ENCODE results near the gene HOXB2.

The HOXB2 gene

DNA sequence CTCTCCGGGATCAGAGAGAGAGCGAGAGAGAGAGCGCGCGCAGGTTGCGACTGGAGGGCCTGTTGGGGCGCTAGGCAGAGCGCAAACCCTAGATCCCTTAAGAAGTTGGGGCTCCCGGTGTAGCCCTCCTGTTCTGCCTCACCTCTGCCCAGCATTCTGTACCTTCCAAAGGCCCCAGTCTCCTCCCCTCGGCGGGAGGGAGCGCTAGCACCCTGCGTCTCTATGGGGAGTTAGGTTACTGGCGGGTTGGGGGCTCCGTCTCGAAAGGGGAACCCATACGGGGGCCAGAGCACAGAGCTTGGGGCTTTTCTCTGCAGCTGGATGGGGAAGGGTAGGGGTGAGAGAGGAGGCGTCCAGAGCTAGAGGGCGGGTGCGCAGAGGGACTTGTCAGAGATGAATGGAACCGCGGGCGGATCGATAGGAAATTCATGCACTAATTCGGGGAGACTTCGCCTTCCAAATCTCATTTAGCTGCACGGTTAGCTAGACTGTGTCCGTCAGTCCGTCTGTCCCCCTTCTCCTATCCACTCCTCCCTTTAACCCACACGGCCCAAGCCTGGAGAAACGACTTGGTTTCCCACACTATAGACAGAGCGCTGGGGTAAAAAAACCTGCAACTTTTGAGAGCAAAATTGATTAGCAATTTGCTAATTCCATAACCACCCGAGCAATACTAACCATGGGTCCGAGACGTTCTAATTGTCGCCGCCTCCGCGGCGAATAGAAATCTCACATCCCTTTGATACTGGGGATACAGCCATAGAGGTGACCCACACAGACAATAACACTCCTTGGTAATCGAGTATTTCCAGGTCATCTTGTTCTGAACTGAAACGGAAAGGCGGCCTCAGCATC lies 33.9 kb upstream of the HOXB2 start:
- DNase-seq (ENCODE audit: low read depth), result no peak

DNA sequence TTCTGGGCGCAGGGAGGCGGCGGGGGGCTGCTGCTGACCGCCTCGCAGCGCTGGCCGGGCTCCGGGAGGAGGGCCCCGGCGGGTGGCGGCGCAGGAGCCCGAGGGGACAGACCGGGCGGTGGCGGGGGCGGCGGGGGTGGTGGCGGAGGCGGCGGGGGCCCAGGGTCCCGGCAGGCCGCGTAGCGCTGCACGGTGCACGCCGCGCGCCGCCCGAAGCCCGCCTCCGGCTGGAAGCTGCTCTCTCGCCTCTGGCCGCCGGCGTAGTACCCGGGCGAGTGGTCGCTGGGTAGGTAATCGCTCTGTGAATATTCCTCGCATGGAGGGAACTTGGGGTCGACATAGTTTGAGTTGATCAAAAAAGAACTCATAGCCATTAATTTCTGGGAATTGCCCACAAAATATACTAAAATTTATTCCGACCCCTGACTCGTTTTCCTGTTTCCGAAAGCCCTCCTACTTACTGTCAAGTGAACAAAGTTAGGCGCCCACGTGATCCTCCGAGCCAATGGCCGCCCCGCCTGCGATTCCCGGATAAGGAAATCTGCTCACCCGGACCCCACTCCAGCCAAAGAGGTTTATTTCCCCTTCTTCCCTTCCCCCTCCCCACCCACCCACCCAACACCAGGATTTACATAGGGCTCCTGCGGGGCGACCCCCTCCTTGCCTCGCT lies 33.2 kb upstream of the HOXB2 start, which contains the start of gene HOXB4:
Gene HOXB4 (minus strand): TSS at position 405 of the 670 bp plus-strand sequence. CDS start 31 bp downstream, at position 374.
- DNase-seq (ENCODE audit: low read depth), result no peak

DNA sequence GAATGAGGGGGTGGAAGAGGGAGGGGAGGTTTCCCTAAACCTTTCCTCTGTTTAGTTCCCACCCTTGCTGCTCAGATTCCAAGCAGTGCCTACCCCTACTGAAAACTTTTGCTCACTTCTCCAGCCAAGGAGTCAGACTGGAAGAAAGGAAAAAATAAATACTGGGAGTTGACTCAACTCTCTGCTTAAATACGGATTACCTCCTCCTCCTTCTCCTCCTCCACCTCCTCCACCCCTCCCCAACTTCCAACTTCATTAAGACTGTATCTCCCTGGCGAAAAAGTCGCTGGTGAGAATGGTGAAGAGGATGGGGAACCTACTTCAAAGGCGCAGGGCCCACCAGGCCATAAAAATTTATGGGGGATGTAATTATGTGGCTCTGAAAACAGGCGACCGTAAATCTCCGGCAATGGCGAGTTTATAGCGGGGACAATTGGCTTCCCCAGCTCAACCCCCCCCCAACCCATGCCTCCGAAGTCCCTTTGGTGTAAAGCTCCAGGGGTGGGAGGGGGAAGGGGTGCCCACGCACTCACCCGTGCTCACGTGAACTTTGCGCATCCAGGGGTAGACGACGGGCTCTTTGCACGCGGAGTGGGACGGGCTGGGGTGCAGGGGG lies 32.5 kb upstream of the HOXB2 start:
- no peak for DNase-seq (ENCODE audit: low read depth)

DNA sequence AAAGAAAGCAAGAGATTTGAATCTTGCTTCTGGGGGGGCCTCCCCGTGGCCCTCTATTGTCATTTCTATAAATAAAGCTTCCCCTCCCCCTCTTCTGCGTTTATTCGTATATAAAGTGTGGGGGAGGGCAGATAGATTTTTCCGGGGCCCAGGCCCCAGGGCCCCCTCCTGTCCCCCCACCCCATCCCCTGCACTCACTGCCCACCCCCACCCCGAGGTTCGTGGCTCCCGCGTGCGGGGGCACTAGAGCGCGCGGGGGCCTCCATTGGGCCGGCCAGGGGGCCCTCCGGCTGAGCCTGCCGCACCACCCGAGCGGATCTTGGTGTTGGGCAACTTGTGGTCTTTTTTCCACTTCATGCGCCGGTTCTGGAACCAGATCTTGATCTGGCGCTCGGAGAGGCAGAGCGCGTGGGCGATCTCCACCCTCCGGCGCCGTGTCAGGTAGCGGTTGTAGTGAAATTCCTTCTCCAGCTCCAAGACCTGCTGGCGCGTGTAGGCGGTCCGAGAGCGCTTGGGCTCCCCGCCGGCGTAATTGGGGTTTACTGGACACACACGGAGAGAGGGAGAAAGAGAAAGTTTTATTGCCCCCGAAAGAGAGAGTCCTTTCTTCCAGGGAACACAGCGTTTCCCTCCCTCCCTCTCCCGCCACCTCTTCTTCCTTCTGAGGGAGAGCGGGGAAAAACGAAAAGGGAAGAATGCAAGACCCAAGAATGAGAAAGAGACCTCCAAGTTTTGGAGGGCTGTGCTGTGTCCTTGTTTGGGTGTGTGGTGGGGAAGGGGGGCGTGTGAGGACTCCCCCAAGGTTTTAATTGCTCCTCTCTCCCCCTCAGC lies 31.8 kb upstream of the HOXB2 start:
- DNase-seq (ENCODE audit: low read depth), result no peak

DNA sequence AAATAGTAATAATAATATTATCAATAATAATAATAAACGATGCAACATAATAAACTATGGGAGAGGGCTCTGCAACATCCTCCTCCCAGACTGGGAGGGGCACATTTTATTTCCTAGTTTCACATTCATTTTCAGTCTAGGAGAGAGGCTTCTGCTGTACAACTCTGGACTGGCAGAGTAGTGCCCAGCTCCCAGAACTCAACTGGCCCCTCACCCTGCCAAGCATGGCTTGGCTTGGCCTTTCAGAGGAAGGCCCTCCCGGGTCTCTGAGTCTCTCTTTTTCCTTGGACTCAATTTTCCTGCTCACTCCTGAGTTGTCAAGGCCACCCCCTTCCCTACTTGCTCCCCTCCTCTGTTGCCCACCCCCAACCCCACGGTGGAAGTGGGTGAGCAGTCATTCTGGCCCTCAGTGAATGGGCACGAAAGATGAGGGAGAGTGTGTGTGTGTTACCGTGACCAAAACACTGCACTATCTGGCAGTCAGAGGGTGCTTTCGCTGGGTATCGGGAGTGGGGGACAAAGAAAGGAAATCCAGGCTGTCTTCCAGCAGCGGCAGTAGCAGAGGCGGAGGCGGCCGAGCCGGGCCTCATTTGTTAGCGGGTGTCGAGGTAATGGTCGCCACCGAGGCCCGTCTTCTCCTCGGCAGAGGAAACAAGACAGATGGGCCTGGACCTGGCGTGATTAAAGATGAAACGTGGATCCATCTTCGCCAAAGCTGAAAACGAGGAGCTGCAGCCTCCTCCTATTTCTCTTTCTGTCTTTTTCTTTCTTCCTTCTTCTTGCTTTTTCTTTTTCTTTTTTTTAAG lies 31.0 kb upstream of the HOXB2 start:
- no peak for DNase-seq (ENCODE audit: low read depth)

DNA sequence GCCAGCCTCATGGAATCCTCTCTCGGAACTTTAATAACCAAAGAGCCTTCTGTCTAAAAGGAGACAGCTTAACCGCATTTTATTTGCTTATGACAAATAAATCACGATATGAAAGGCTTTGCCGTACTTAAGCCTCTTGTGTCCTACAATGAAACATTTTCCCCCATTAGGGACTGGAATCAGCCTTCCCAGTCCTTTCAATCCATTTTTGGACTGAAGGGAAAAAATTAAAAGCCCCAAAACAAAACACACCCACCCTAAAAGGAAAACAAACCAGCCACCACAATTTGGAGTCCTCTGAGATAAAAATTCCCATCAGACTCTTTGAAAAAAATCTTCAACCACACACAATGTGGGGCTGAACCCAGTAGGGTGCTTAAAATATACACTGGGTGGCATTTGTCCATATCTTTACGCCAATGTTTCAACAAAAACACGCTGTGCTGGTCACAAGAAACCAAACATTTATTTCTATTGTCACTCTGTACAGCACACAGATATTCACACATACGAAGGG lies 30.2 kb upstream of the HOXB2 start:
- DNase-seq (ENCODE audit: low read depth), result no peak

DNA sequence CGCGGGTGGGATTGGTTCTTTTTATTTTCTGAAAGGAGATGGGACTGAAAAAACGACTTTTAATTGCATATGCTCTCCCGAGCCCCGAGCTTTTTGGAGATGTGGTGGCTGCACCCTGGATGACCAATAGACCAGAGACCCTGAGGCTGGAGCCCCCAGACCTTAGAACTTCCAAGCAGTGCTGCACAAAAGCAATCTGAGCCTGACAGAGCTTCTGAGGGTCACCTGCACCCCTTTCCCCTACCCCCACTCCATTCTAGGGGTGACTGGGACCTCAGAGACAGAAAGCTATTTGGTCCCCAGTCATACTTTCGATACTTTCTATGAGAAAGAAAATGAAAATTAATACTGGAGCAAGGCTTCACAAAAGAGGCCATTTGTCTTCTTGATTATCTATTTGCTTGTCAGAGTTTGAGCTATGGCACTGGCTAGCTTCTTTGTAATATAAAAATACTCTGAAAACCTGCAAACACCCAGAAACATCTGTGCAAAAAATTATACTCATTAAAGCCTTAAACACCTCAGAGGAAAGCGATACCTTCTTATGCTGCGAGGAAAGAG lies 29.7 kb upstream of the HOXB2 start:
- no peak for DNase-seq (ENCODE audit: low read depth)

DNA sequence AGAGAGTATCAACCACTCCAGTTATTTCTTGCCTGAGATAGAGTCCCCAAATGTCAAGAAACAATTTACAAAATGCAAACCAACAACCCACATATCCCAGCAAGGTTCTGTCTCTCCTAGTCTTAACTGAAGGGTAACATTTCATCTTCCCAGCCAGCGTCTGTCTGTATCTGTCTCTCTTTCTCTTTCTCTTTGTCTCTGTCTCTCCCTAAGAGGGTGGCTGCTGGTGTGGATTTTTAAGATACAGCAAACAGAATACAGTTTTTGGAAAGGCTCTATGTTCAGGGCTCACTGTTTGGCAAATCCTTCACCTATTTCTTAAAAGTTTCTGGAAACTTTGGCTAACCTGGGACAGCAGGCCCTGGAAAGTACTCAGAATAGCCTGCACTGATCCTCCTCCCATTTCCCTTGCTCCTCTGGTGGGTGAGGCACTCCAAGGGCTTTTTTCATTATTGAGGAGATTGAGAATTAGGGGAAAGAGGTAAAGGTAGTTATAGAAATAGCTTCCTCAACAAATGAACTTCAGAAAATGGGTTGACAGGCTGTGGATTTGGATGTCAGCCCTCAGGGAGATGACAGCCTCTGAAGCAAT lies 27.0 kb upstream of the HOXB2 start:
- DNase-seq (ENCODE audit: low read depth), result no peak

DNA sequence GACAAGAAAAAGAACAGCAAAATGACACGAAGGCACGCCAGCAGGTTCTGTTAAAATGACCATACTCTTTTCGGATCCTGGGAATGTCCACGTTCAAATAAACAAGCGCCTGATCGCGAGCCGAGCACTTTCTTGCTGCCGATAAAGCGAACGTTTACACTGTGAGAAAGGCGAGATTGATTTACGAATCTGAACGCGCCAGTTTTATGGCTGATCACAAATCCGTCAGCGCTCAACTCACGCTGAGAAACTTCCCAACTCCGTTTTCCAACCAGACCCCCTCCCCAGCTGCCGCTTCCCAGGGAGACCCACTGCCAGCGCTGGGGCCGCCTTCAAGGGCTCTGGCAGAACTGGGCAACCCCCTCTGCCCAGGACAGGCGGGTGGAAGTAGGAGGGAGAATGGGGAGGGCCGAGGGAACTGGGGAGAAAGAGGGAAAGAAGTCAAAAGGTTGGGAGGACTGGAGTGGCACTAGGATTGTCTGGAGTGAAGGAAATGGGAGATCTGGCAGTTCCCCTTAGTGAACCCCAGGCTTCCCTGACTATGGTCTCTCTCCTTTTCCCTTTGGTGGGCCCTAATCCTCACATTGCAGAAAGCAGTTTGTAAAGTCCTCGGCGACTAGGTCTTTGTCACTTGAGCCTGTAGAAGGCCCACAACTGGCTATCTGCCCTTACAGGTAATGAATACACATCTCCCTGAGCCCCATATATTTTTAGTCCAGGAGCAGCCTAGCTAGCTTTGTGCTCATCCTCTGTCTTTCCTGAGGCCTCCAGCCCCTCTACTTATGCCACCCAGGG lies 26.3 kb upstream of the HOXB2 start:
- no peak for DNase-seq (ENCODE audit: low read depth)

DNA sequence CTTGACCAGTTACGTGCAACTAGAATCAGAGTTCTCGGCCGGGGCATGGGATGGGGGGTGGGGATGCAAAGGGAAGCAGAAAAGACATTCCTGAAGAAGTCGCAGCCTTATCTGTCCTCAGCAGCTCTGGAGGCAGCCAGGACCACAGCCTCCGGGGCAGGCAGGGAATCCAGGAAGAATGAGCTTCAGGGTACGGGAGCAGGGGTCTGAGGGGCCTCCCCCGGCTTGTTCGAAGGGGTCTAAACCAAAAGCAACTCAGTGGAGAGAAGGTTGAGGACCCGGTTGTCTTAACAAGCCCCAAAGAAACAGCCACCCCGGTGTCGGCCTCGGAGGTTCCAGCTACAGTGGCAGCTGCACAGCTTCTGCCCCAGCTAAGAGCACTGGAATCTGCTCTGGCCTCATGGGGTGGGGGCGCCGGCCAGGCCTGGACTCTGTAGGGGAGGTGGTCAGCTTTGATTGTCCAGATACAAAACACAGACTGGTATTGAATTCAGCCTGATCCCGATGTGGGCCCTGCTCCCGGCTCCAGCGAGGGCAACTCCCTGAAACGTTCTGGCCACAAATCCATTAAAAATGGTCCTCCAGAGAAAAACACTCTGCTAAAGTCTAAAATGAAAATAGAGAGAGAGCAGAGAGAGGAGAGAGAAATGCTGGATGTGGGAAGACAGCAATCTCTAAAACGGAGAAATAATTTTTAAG lies 25.6 kb upstream of the HOXB2 start:
- DNase-seq (ENCODE audit: low read depth), result no peak

DNA sequence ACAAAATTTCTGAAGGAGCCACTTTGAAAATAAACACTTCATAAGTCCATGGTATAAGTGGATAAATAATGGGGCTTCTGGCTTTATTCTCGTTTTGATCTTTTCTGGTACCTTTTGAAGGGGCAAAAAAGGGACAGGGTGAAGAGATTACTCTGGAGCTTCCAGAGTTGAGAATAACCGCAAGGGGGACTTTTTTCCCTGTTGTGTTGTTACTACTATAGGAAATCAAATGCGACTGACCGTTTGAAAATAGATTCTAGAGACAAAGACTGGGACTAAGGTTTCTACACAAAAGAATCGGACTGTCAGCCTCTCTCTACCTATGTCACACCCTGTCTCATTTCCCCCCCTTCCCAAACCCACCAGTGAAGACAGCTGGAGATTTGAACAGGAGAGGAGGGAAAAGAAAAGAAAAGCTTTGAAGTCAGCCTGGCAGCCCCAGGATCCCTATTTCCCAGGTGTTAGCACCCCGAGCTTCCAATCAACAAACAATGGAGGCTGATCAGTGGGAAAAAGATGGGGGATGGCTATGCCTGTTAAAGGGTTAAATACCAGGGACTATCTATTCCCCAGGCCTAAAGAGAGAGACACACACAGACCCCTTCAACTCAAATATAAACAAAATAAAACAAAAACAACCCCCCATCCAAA lies 24.9 kb upstream of the HOXB2 start:
- DNase-seq (ENCODE audit: low read depth), result no peak

DNA sequence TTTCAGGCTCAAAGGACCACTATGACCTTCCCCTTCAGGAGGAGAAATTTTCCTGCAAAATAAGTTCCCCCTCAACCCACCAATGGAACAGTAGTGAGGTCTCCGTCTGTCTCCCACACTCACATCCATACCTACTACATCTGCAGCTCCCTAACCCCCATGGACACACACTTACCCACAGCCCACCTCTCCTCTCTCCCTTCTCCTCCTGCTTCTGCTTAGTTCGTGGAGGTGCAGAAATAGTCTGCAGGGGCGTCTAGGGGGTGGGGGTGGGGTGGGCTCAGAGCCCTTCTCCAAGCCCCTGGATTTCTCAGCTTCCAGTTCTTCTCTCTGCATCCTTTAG lies 24.3 kb upstream of the HOXB2 start:
- no peak for DNase-seq (ENCODE audit: low read depth)

DNA sequence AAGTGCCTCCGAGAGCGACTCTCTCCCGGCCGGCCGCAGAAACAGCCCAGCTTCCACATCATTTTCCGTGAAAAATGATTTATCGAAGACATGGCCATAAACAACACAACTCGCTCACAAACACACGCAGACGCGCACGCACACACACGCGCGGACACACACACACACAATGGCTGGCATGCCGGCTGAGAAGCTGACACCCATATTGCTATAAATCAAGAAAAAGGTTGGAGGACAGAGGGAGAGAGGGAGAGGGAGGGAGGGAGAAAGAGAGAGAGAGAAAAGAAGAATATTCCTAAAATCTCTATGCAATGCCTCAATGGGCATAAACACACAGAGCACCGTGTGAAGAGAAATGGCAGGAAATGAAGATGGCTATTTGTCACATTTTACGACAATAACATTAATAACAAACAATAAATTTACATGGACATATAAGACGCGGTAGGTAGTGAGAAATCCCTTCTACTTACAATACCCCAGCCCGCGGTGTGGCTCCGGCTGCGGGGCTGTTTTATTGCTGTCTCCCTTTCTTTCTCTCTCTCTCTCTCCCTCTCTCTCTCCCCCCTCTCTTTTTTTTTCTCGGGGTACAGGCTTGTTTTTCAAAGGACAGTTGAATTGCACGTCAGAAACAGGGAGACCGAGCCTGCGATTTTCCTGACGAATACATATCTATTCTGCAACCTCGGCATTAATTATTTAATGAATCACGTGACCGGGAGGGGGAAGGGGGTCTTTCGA lies 23.8 kb upstream of the HOXB2 start:
- DNase-seq (ENCODE audit: low read depth), result no peak

DNA sequence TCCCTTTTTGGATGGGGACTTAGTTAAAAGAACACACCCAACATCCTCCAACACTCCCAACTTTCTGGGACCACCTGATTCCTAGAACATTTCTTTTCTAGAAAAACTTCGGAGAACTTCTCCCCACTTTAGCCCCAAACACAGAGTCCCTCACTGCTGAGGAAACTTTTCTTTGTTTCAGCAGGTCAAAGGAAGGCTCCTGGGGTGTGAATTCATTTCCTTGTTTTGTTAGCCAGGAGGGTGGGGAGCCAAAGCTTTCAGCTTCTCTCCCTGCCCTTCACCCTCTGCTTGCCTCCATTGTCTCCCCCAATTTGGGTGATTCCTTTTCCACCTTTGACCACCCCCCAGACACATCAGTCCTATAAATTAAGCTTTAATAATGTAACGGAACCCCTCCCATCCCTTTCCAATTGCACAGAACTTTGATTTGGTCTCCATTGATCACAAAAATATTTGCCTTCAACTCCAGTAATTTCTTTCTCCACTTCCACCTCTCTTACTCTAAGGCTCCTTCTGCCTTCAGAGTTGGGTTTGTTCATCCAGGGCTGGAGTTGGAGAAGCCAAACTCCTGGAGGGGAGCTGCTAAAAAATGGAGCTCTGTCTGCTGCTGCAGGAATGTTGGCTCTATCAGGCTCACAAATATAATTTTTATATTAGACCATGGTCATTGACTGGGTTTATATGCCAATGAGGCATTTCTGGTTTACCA lies 22.9 kb upstream of the HOXB2 start:
- no peak for DNase-seq (ENCODE audit: low read depth)

DNA sequence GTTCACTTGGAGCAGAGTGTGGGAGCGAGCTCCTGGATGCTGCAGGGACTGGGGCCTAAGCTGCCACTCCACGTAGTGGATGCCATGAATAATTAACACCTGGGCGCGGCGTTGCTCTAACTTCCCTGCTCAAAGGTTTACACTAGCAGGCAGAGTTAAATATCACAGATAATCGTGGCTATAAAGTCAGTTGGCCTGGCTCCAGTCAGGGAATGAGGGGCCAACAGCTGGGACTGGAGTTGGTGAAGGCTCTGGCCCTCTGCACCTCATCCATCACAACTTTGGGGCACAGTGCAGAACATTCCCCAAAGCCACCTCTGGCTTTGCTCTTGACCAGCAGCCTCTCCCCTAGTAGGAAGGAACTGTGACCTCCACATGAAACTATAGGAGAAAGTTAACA lies 22.3 kb upstream of the HOXB2 start:
- DNase-seq (ENCODE audit: low read depth), result no peak

DNA sequence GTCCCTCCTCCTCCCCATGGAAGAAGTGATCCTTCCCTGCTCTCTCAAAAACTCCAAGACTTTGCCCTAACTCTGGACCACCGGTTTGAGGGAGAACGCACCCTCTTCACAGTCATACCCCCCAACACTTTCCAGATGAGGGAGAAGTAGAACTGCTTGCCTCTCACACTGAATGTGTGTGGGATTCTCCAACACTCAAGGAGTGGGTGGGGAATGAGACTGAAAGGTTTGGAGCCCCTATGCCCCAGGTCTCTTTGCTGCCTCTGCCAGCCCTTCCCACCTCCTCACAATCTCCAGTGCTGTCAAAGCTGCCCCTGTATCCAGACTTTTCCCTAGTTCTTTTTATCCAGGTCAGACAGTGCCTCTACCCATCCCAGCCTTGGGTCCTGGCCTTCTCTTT lies 21.8 kb upstream of the HOXB2 start:
- DNase-seq (ENCODE audit: low read depth), result no peak
